Osteoblast (primary cell): Measurements from ENCODE around the gene C2orf42. TPM values are rescaled to one million over a fixed set of nuclear protein-coding genes. Genes with fewer than 3 reads are reported as not detected.

Experiments used
- DNase-seq: peaks from one replicate; pipeline ENCODE4 v3.0.0; 2011; ENCODE audit warnings: low spot score, mixed read lengths; ENCODE audit not compliant: insufficient read length; ENCODE audit errors: missing footprints
- H2AFZ ChIP-seq: 2 replicates; pipeline ENCODE4 v1.6.0; 2011; ENCODE audit warnings: mild to moderate bottlenecking, low read length
- H3K27ac ChIP-seq: 2 replicates; pipeline ENCODE4 v1.5.1; 2011; ENCODE audit warnings: mild to moderate bottlenecking, low read depth, low read length, moderate library complexity
- H3K27me3 ChIP-seq: 2 replicates; pipeline ENCODE4 v1.6.0; 2012; ENCODE audit warnings: mild to moderate bottlenecking, control low read depth, inconsistent platforms, low read length, moderate library complexity; ENCODE audit not compliant: insufficient read depth
- H3K36me3 ChIP-seq: 2 replicates; pipeline ENCODE4 v1.5.1; 2011; ENCODE audit warnings: mild to moderate bottlenecking, low read length, control low read depth, moderate library complexity; ENCODE audit not compliant: insufficient read depth
- H3K4me1 ChIP-seq: 2 replicates; pipeline ENCODE4 v1.5.1; 2011; ENCODE audit warnings: mild to moderate bottlenecking, low read length, control low read depth, moderate library complexity; ENCODE audit not compliant: insufficient read depth
- H3K4me2 ChIP-seq: 2 replicates; pipeline ENCODE4 v1.6.0; 2011; ENCODE audit warnings: mild to moderate bottlenecking, low read length; ENCODE audit not compliant: insufficient read depth
- H3K4me3 ChIP-seq: fragments of 200-600 bp; sonication (generic); 3 replicates; pipeline ENCODE4 v1.5.1; 2012; ENCODE audit warnings: mild to moderate bottlenecking, low read length, inconsistent platforms; ENCODE audit not compliant: insufficient read depth
- H3K79me2 ChIP-seq: 2 replicates; pipeline ENCODE4 v1.6.0; 2012; ENCODE audit warnings: mild to moderate bottlenecking, low read length, control low read depth, inconsistent platforms; ENCODE audit not compliant: insufficient read depth
- H3K9me3 ChIP-seq: 2 replicates; pipeline ENCODE4 v1.5.1; 2011; ENCODE audit warnings: low read depth, low read length, control low read depth
- H4K20me1 ChIP-seq: 2 replicates; pipeline ENCODE4 v1.6.0; 2012; ENCODE audit warnings: mild to moderate bottlenecking, low read length, control low read depth; ENCODE audit not compliant: insufficient read depth
- total RNA-seq: library from RNA; depleted of rRNA; stranded (reverse); fragments of >200 nt; gene quantifications from 2 replicates; pipeline ENCODE4 v1.2.3, GENCODE V29; 2012
- TF ChIP-seq, protein P1 (sequence below): IDR thresholded peaks from 2 replicates; pipeline ENCODE4 v1.5.1; 2011; ENCODE audit warnings: mild to moderate bottlenecking, low read depth, low read length, moderate library complexity; ENCODE audit errors: extremely low read depth

C2orf42 gene
- total RNA-seq, 1 donor: 25.0 TPM

DNA sequence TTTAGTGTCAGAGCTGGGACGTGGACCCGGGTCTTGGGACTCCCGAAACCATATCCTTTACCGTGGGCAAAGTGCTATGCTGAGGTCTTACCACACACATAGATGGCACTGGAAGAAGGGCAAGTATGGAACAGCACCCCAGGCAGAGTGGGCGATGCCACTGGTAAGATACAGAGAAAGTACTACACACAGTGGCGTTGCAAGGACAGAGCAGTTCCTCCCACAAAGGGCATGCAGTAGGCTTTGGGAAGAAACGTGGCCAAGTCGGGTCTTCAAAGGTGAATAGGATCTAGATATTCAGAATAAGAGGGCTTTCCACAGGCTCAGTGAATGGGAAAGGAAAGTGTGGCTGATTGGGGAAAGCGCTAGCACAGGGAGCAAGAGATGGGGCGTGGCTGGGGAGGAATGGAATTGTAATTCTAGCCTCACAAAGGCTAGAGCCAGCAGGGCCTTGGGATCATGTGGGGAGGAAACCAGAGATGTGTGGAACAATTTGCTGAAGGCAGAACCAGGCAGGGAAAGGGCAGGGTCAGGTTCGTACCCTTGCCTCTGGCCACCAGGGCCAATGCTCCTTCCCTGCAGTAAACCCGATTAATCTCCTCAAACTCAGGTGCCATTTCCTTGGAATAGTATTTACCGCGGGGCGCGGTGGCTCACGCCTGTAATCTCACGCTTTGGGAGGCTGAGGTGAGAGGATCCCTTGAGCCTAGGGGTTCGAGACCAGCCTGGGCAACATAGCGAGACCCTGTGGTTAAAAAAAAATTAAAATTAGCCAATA lies 67.6 kb downstream of the C2orf42 start:
- peak overlapping the region; percentile 94 for H3K27ac ChIP-seq
- no peaks in the 10 kb centered on the region for H3K36me3 ChIP-seq
- DNase-seq: peak; percentile 85
- H3K27me3 ChIP-seq: no peaks in the 10 kb centered on the region
- no peaks in the 10 kb centered on the region for H3K79me2 ChIP-seq
- H4K20me1 ChIP-seq: no peaks in the 10 kb centered on the region
- H2AFZ ChIP-seq: peak overlapping the region; percentile 75
- no peaks in the 10 kb centered on the region for H3K9me3 ChIP-seq
- TF ChIP-seq, protein P1, sequence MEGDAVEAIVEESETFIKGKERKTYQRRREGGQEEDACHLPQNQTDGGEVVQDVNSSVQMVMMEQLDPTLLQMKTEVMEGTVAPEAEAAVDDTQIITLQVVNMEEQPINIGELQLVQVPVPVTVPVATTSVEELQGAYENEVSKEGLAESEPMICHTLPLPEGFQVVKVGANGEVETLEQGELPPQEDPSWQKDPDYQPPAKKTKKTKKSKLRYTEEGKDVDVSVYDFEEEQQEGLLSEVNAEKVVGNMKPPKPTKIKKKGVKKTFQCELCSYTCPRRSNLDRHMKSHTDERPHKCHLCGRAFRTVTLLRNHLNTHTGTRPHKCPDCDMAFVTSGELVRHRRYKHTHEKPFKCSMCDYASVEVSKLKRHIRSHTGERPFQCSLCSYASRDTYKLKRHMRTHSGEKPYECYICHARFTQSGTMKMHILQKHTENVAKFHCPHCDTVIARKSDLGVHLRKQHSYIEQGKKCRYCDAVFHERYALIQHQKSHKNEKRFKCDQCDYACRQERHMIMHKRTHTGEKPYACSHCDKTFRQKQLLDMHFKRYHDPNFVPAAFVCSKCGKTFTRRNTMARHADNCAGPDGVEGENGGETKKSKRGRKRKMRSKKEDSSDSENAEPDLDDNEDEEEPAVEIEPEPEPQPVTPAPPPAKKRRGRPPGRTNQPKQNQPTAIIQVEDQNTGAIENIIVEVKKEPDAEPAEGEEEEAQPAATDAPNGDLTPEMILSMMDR: no peak
- H3K4me3 ChIP-seq: peak overlapping the region; percentile 73
- peak overlapping the region; percentile 86 for H3K4me2 ChIP-seq
- peaks cover 16% of the 10 kb centered on the region for H3K4me1 ChIP-seq

- H3K4me1 ChIP-seq: peaks cover 16% of the 10 kb centered on the region
- DNase-seq: no peak
- H3K4me3 ChIP-seq: no peak overlapping the region
- H3K36me3 ChIP-seq: no peaks in the 10 kb centered on the region
- H3K79me2 ChIP-seq: no peaks in the 10 kb centered on the region
- no peaks in the 10 kb centered on the region for H4K20me1 ChIP-seq
- no peak overlapping the region for H2AFZ ChIP-seq
- H3K27ac ChIP-seq: no peak overlapping the region
- H3K27me3 ChIP-seq: no peaks in the 10 kb centered on the region
- TF ChIP-seq, protein P1: no peak
- H3K9me3 ChIP-seq: no peaks in the 10 kb centered on the region
- H3K4me2 ChIP-seq: no peak overlapping the region
These were observed 68.3 kb downstream of the C2orf42 start for GRCh38 chr2:70122470-70122869.

DNA sequence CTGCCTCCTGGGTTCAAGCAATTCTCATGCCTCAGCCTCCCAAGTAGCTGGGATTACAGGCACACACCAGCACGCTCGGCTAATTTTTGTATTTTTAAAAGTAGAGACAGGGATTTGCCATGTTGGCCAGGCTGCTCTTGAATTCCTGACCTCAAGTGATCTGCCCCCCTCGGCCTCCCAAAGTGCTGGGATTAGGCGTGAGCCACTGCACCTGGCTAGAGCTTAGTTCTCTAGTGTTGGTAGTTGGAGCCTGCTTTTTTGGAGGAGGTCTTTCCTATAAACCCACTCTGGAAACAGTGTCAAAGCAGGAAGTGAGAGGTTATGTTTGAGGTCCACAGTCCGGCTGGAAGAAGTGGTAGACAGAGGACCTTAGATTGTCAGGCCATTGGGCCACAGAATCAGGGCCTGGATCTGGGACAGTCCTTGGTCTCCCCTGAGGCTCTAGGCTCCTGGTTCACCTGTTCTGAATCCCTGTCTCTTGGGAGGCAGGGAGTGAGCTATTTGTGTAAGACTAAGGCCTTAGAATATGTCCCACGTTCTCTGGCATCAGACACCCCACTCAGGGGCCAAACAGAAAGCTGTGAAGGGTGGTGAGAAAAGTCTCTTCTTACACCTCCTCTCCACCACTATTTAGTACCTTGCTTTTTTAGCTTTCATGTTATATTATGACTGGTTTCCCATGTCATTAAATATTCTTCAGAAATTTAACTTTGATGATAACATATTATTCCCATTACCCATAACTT lies 69.0 kb downstream of the C2orf42 start:
- Histone ChIP-seq H3K27ac (no peak overlapping the region), H4K20me1 (no peaks in the 10 kb centered on the region), H3K4me1 (peaks cover 14% of the 10 kb centered on the region), H2AFZ (peak overlapping the region; percentile 32), H3K79me2 (no peaks in the 10 kb centered on the region), H3K4me2 (no peak overlapping the region), H3K9me3 (no peaks in the 10 kb centered on the region), H3K36me3 (no peaks in the 10 kb centered on the region), H3K4me3 (no peak overlapping the region), H3K27me3 (no peaks in the 10 kb centered on the region)
- TF ChIP-seq, protein P1: no peak
- DNase-seq: no peak
